ENCODE measurements around the gene KRT36. TPM values are rescaled to one million over a fixed set of nuclear protein-coding genes. Genes with fewer than 3 reads are reported as not detected.
A peak's percentile ranks its signal among the peaks of the same experiment; 100 is the strongest.

KRT36 gene
- total RNA-seq, 1 experiment from 2014 or later: not detected

- Histone ChIP-seq H2AFZ (ENCODE audit: low read length) (no peak overlapping the region), H3K4me1 (ENCODE audit: insufficient read depth, low read length) (no peaks in the 10 kb centered on the region), H3K27me3 (ENCODE audit: low read length) (no peaks in the 10 kb centered on the region), H3K79me2 (ENCODE audit: low read length) (no peaks in the 10 kb centered on the region), H3F3A (ENCODE audit: low read length, unreplicated experiment) (no peaks in the 10 kb centered on the region), H3K9me3 (ENCODE audit: low read length) (no peaks in the 10 kb centered on the region), H3K9ac (ENCODE audit: low read length) (no peak overlapping the region), H4K20me1 (ENCODE audit: low read length) (no peaks in the 10 kb centered on the region), H3K9me2 (replicated peaks; ENCODE audit: low read length) (no peaks in the 10 kb centered on the region), H3K4me3 (ENCODE audit: low read length) (no peak overlapping the region), H3K4me2 (ENCODE audit: low read length) (no peak overlapping the region), H3K27ac (ENCODE audit: low read length) (no peak overlapping the region), H3K36me3 (ENCODE audit: low read depth, low read length) (no peaks in the 10 kb centered on the region)
- DNase-seq (no peak), ATAC-seq (no peak)
- no TSS peak for BruUV-seq (replicated peaks)
- CTCF ChIA-PET: no interaction called here
- POLR2A ChIA-PET (ENCODE audit: unreplicated experiment): interaction anchor here (0.6 kb wide), 1 partner anchor 849 kb away, joined by 6 read pairs; no protein-coding TSS in a partner anchor
- intact Hi-C loops (cut with micrococcal nuclease): no loop called here
- TF ChIP-seq EZH2phosphoT487 (IDR thresholded peaks at IDR 0.05; ENCODE audit: borderline replicate concordance, low read length): no peak
- no peak for TF ChIP-seq CTCF (conservative IDR thresholded peaks at IDR 0.05; ENCODE audit: low read depth, low read length)
- no peak for TF ChIP-seq EZH2 (IDR thresholded peaks at IDR 0.05; ENCODE audit: low read length, unreplicated experiment)
Measured at GRCh38 chr17:41453066-41453465, 36.6 kb downstream of the KRT36 start.

- H3K9ac ChIP-seq (ENCODE audit: low read length): no peak overlapping the region
- no peaks in the 10 kb centered on the region for H3K79me2 ChIP-seq (ENCODE audit: low read length)
- ChIA-PET POLR2A (ENCODE audit: unreplicated experiment) (no interaction called here), CTCF (no interaction called here)
- DNase-seq: no peak
- no peaks in the 10 kb centered on the region for H3K27me3 ChIP-seq (ENCODE audit: low read length)
- H3F3A ChIP-seq (ENCODE audit: low read length, unreplicated experiment): no peaks in the 10 kb centered on the region
- no peak for ATAC-seq
- H3K9me3 ChIP-seq (ENCODE audit: low read length): no peaks in the 10 kb centered on the region
- no peak overlapping the region for H3K27ac ChIP-seq (ENCODE audit: low read length)
- no peaks in the 10 kb centered on the region for H3K4me1 ChIP-seq (ENCODE audit: insufficient read depth, low read length)
- no peaks in the 10 kb centered on the region for H4K20me1 ChIP-seq (ENCODE audit: low read length)
- no peak overlapping the region for H2AFZ ChIP-seq (ENCODE audit: low read length)
- no peak for TF ChIP-seq EZH2 (IDR thresholded peaks at IDR 0.05; ENCODE audit: low read length, unreplicated experiment)
- no peak for TF ChIP-seq EZH2phosphoT487 (IDR thresholded peaks at IDR 0.05; ENCODE audit: borderline replicate concordance, low read length)
- no peak for TF ChIP-seq CTCF (conservative IDR thresholded peaks at IDR 0.05; ENCODE audit: low read depth, low read length)
- H3K4me3 ChIP-seq (ENCODE audit: low read length): no peak overlapping the region
- no peak overlapping the region for H3K4me2 ChIP-seq (ENCODE audit: low read length)
- H3K36me3 ChIP-seq (ENCODE audit: low read depth, low read length): no peaks in the 10 kb centered on the region
- no peaks in the 10 kb centered on the region for H3K9me2 ChIP-seq (replicated peaks; ENCODE audit: low read length)
- BruUV-seq (replicated peaks): no TSS peak
- intact Hi-C loops (cut with micrococcal nuclease): no loop called here
Measured at GRCh38 chr17:41452281-41452680, 37.4 kb downstream of the KRT36 start.

GRCh38 chr17:41451154-41451728 lies 38.5 kb downstream of the KRT36 start:
- Histone ChIP-seq H3K4me1 (ENCODE audit: insufficient read depth, low read length) (peaks cover 6% of the 10 kb centered on the region; the same call in 1 of the 2 replicates), H3K9ac (ENCODE audit: low read length) (no peak overlapping the region), H3K36me3 (ENCODE audit: low read depth, low read length) (no peaks in the 10 kb centered on the region), H3K79me2 (ENCODE audit: low read length) (no peaks in the 10 kb centered on the region), H3K4me3 (ENCODE audit: low read length) (no peak overlapping the region), H3K9me2 (replicated peaks; ENCODE audit: low read length) (no peaks in the 10 kb centered on the region), H3K27me3 (ENCODE audit: low read length) (no peaks in the 10 kb centered on the region), H2AFZ (ENCODE audit: low read length) (no peak overlapping the region), H3K27ac (ENCODE audit: low read length) (no peak overlapping the region), H3K9me3 (ENCODE audit: low read length) (no peaks in the 10 kb centered on the region), H3F3A (ENCODE audit: low read length, unreplicated experiment) (no peaks in the 10 kb centered on the region), H3K4me2 (ENCODE audit: low read length) (no peak overlapping the region), H4K20me1 (ENCODE audit: low read length) (no peaks in the 10 kb centered on the region)
- TF ChIP-seq EZH2phosphoT487 (IDR thresholded peaks at IDR 0.05; ENCODE audit: borderline replicate concordance, low read length) (no peak), CTCF (conservative IDR thresholded peaks at IDR 0.05; ENCODE audit: low read depth, low read length) (no peak), EZH2 (IDR thresholded peaks at IDR 0.05; ENCODE audit: low read length, unreplicated experiment) (no peak)
- DNase-seq (peak; percentile 5), ATAC-seq (no peak)
- CTCF ChIA-PET: no interaction called here
- no TSS peak for BruUV-seq (replicated peaks)
- POLR2A ChIA-PET (ENCODE audit: unreplicated experiment): no interaction called here
- intact Hi-C loops (cut with micrococcal nuclease): no loop called here
